IPS DF 4.7 (cell line): ENCODE data around the gene SGIP1.

Experiments used
- DNase-seq: peaks from one replicate; pipeline ENCODE4 v3.0.0-alpha.2; 2013; ENCODE audit warnings: low spot score; ENCODE audit errors: extremely low read depth

The SGIP1 gene

GRCh38 chr1:66676613-66677298 is 142.8 kb downstream of the SGIP1 start:
- DNase-seq: no peak

GRCh38 chr1:66678146-66678545 is 144.2 kb downstream of the SGIP1 start:
- no peak for DNase-seq

GRCh38 chr1:66679140-66679539 is 145.2 kb downstream of the SGIP1 start:
- DNase-seq: no peak

GRCh38 chr1:66681686-66682085 is 147.7 kb downstream of the SGIP1 start:
- no peak for DNase-seq

- no peak for DNase-seq
These were observed 148.2 kb downstream of the SGIP1 start for GRCh38 chr1:66682106-66682505.

- no peak for DNase-seq
These were observed 150.4 kb downstream of the SGIP1 start for GRCh38 chr1:66684353-66684752.

- DNase-seq: no peak
These were observed 151.3 kb downstream of the SGIP1 start for GRCh38 chr1:66685265-66685664.

- no peak for DNase-seq
These were observed 151.7 kb downstream of the SGIP1 start for GRCh38 chr1:66685670-66686069.

GRCh38 chr1:66686406-66686805 is 152.5 kb downstream of the SGIP1 start:
- DNase-seq: no peak

GRCh38 chr1:66687358-66687757 is 153.4 kb downstream of the SGIP1 start:
- no peak for DNase-seq

- no peak for DNase-seq
These were observed 156.9 kb downstream of the SGIP1 start for GRCh38 chr1:66690666-66691381.

- no peak for DNase-seq
These were observed 158.7 kb downstream of the SGIP1 start for GRCh38 chr1:66692681-66693080.

- no peak for DNase-seq
These were observed 159.9 kb downstream of the SGIP1 start for GRCh38 chr1:66693856-66694255.

- no peak for DNase-seq
These were observed 161.2 kb downstream of the SGIP1 start for GRCh38 chr1:66695116-66695515.

- DNase-seq: no peak
These were observed 162.8 kb downstream of the SGIP1 start for GRCh38 chr1:66696771-66697170.

- DNase-seq: no peak
These were observed 165.3 kb downstream of the SGIP1 start for GRCh38 chr1:66699213-66699612.

GRCh38 chr1:66704177-66704875 is 170.4 kb downstream of the SGIP1 start:
- no peak for DNase-seq

- no peak for DNase-seq
These were observed 171.2 kb downstream of the SGIP1 start for GRCh38 chr1:66705110-66705509.

- DNase-seq: no peak
These were observed 177.5 kb downstream of the SGIP1 start for GRCh38 chr1:66711420-66711819.

- no peak for DNase-seq
These were observed 178.9 kb downstream of the SGIP1 start for GRCh38 chr1:66712839-66713238.

- DNase-seq: no peak
These were observed 190.0 kb downstream of the SGIP1 start for GRCh38 chr1:66723985-66724384.

GRCh38 chr1:66725885-66726665 is 192.1 kb downstream of the SGIP1 start:
- peak; percentile 71 for DNase-seq
